ENCODE data around the gene ENTPD1. TPM values are rescaled to one million over a fixed set of nuclear protein-coding genes. Genes with fewer than 3 reads are reported as not detected.
"Not testable (repeated sequence)": the region's sequence is repeated elsewhere in the genome, so short reads cannot be mapped to it uniquely, and the experiment has no call there.

ENTPD1 gene
- total RNA-seq, 1 experiment from 2014 or later: not detected

DNA sequence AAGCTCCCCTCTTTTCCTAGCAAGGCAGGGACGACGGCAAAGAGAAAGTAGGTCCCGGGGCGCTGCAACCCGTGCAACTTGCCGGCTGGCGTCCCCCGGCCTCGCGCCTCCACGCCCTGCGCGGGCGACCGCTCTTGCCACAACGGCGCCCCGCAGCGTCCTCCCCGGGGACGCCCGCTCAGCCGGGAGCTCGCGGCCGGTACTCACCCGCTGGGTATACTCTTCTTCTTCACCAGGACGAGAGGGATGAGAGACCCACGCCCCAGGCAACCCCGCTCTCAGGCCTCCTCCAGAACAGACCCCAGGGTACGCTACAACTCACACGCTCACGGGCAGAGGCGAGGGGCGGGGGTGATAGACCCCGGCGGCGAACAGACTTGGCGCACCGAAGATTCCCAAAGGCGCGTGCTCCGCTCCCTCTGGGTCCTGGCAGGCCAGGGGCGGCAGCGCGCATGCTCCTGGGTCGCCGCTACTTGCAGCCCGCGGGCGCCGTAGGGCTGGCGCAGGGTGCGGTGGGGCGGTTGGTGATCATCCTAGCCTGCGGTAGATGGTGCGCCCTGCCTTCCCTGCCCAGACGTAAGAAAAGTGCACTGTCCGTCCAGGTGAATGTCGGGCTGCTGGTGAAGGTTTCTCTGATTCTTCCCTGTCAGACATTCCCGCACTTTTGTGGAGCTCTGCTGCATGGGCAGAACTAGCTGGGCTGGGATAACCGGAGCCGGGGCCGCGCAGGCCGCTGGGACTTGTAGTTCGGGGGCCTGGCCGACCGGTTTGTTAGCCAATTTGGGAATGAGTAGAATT lies 151.7 kb downstream of the ENTPD1 start, which contains the start of gene CC2D2B:
TSS of gene CC2D2B (plus strand) at position 520 of the 798 bp plus-strand sequence. CDS start 3,349 bp downstream, outside the sequence.
- H3K36me3 ChIP-seq (ENCODE audit: low read depth): no peaks in the 10 kb centered on the region
- H3K79me2 ChIP-seq (ENCODE audit: low read depth): no peaks in the 10 kb centered on the region
- TF ChIP-seq, protein P1, sequence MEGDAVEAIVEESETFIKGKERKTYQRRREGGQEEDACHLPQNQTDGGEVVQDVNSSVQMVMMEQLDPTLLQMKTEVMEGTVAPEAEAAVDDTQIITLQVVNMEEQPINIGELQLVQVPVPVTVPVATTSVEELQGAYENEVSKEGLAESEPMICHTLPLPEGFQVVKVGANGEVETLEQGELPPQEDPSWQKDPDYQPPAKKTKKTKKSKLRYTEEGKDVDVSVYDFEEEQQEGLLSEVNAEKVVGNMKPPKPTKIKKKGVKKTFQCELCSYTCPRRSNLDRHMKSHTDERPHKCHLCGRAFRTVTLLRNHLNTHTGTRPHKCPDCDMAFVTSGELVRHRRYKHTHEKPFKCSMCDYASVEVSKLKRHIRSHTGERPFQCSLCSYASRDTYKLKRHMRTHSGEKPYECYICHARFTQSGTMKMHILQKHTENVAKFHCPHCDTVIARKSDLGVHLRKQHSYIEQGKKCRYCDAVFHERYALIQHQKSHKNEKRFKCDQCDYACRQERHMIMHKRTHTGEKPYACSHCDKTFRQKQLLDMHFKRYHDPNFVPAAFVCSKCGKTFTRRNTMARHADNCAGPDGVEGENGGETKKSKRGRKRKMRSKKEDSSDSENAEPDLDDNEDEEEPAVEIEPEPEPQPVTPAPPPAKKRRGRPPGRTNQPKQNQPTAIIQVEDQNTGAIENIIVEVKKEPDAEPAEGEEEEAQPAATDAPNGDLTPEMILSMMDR (conservative IDR thresholded peaks at IDR 0.05): no peak
- peak within 1 kb of the TSS; percentile 93 for H2AFZ ChIP-seq
- H3K4me2 ChIP-seq: peak within 1 kb of the TSS; percentile 87
- ChIA-PET POLR2A (ENCODE audit: unreplicated experiment) (no interaction called here), CTCF (interaction anchor here (0.7 to 1.0 kb wide), 2 partner anchors 177 to 214 kb away, joined by 3 read pairs; partner anchors contain the start of gene TCTN3)
- intact Hi-C loops (cut with micrococcal nuclease; ENCODE audit: unreplicated experiment): loop anchor here (5.0 to 10.0 kb wide), 2 partner anchors 215 to 217 kb away; partner anchors contain the start of gene TCTN3
- no peaks in the 10 kb centered on the region for H3K4me1 ChIP-seq (replicated peaks; ENCODE audit: insufficient read depth)
- H3K4me3 ChIP-seq: peak within 1 kb of the TSS; percentile 88
- H3K27me3 ChIP-seq (ENCODE audit: insufficient read depth, low read depth): no peaks in the 10 kb centered on the region
- H4K20me1 ChIP-seq (ENCODE audit: insufficient read depth): no peaks in the 10 kb centered on the region
- no peak within 1 kb of the TSS for H3K27ac ChIP-seq
- no peaks in the 10 kb centered on the region for H3F3A ChIP-seq (ENCODE audit: insufficient read depth, low read depth)
- no TSS peak for BruUV-seq (replicated peaks)
- DNase-seq: peak; percentile 49 to 69
- no peaks in the 10 kb centered on the region for H3K9me2 ChIP-seq (ENCODE audit: insufficient read depth)
- no peaks in the 10 kb centered on the region for H3K9me3 ChIP-seq (ENCODE audit: insufficient read depth, low read depth)

GRCh38 chr10:95908450-95908849 lies 152.5 kb downstream of the ENTPD1 start:
- POLR2A ChIA-PET (ENCODE audit: unreplicated experiment): no interaction called here

GRCh38 chr10:95909561-95909960 lies 153.6 kb downstream of the ENTPD1 start:
- Histone ChIP-seq H3K9me3 (ENCODE audit: insufficient read depth, low read depth) (no peaks in the 10 kb centered on the region), H4K20me1 (ENCODE audit: insufficient read depth) (no peaks in the 10 kb centered on the region), H3K27ac (no peak overlapping the region), H3K9me2 (ENCODE audit: insufficient read depth) (no peaks in the 10 kb centered on the region), H2AFZ (no peak overlapping the region), H3K4me1 (replicated peaks; ENCODE audit: insufficient read depth) (no peaks in the 10 kb centered on the region), H3K36me3 (ENCODE audit: low read depth) (no peaks in the 10 kb centered on the region), H3K79me2 (ENCODE audit: low read depth) (no peaks in the 10 kb centered on the region), H3K4me3 (no peak overlapping the region), H3K27me3 (ENCODE audit: insufficient read depth, low read depth) (no peaks in the 10 kb centered on the region), H3K4me2 (no peak overlapping the region), H3F3A (ENCODE audit: insufficient read depth, low read depth) (no peaks in the 10 kb centered on the region)
- intact Hi-C loops (cut with micrococcal nuclease; ENCODE audit: unreplicated experiment): loop anchor here (5.0 to 10.0 kb wide), 2 partner anchors 215 to 217 kb away; partner anchors contain the start of gene TCTN3
- no peak for TF ChIP-seq EZH2 (IDR thresholded peaks at IDR 0.05; ENCODE audit: low read depth)
- TF ChIP-seq, protein P1 (conservative IDR thresholded peaks at IDR 0.05): no peak
- CTCF ChIA-PET: no interaction called here
- no peak for DNase-seq
- BruUV-seq (replicated peaks): no TSS peak
- POLR2A ChIA-PET (ENCODE audit: unreplicated experiment): no interaction called here

More at GRCh38 chr10:95908450-95908849, 152.5 kb downstream of the ENTPD1 start:
- H3K27me3 ChIP-seq (ENCODE audit: insufficient read depth, low read depth): no peaks in the 10 kb centered on the region
- H3K4me2 ChIP-seq: peak overlapping the region; percentile 87
- CTCF ChIA-PET: interaction anchor here (0.7 to 1.0 kb wide), 2 partner anchors 176 to 215 kb away, joined by 3 read pairs; partner anchors contain the start of gene TCTN3
- BruUV-seq (replicated peaks): no TSS peak
- H3K4me1 ChIP-seq (replicated peaks; ENCODE audit: insufficient read depth): no peaks in the 10 kb centered on the region
- H3F3A ChIP-seq (ENCODE audit: insufficient read depth, low read depth): no peaks in the 10 kb centered on the region
- no peaks in the 10 kb centered on the region for H3K36me3 ChIP-seq (ENCODE audit: low read depth)
- H3K4me3 ChIP-seq: peak overlapping the region; percentile 88; the same call in 1 of the 2 replicates
- H3K27ac ChIP-seq: no peak overlapping the region
- no peaks in the 10 kb centered on the region for H3K9me3 ChIP-seq (ENCODE audit: insufficient read depth, low read depth)
- no peaks in the 10 kb centered on the region for H3K9me2 ChIP-seq (ENCODE audit: insufficient read depth)
- H3K79me2 ChIP-seq (ENCODE audit: low read depth): no peaks in the 10 kb centered on the region
- intact Hi-C loops (cut with micrococcal nuclease; ENCODE audit: unreplicated experiment): loop anchor here (5.0 to 10.0 kb wide), 2 partner anchors 216 kb away; partner anchors contain the start of gene TCTN3
- TF ChIP-seq, protein P1 (conservative IDR thresholded peaks at IDR 0.05): no peak
- no peak for TF ChIP-seq EZH2 (IDR thresholded peaks at IDR 0.05; ENCODE audit: low read depth)
- H2AFZ ChIP-seq: no peak overlapping the region; the same call in 1 of the 2 replicates
- no peak for DNase-seq
- H4K20me1 ChIP-seq (ENCODE audit: insufficient read depth): no peaks in the 10 kb centered on the region

DNA sequence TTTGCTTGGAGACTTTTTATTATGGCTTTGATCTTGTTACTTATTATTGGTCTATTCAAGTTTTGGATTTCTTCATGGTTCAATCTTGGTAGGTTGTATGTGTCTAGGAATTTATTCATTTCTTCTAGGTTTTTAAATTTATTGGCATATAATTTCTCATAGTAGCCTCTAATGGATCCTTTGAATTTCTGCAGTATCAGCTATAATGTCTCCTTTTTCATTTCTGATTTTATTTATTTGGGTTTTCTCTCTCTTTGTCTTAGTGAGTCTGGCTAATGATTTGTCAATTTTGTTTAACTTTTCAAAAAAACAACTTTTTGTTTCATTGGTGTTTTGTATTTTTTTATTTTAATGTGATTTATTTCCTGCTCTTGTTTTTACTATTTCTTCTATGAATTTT lies 160.1 kb downstream of the ENTPD1 start:
- H3K4me1 ChIP-seq (replicated peaks; ENCODE audit: insufficient read depth); intact Hi-C loops (cut with micrococcal nuclease; ENCODE audit: unreplicated experiment); H3K4me2 ChIP-seq; DNase-seq; H3K36me3 ChIP-seq (ENCODE audit: low read depth); H3F3A ChIP-seq (ENCODE audit: insufficient read depth, low read depth); H2AFZ ChIP-seq; CTCF ChIA-PET; H3K9me2 ChIP-seq (ENCODE audit: insufficient read depth); BruUV-seq (replicated peaks); H4K20me1 ChIP-seq (ENCODE audit: insufficient read depth); POLR2A ChIA-PET (ENCODE audit: unreplicated experiment); H3K4me3 ChIP-seq; H3K79me2 ChIP-seq (ENCODE audit: low read depth); H3K27me3 ChIP-seq (ENCODE audit: insufficient read depth, low read depth); H3K9me3 ChIP-seq (ENCODE audit: insufficient read depth, low read depth); H3K27ac ChIP-seq: not testable (repeated sequence)
